Central memory CD8-positive, alpha-beta T cell (primary cell): ENCODE data around the gene TACR2.

Experiments
- ATAC-seq: fragments of 150-1000 bp; cut with Tn5 transposase; replicated peaks from 2 replicates; pipeline ENCODE4 v1.10.0; 2022; ENCODE audit warnings: mild to moderate bottlenecking, moderate FRiP score, moderate number of reproducible peaks; ENCODE audit not compliant: poor library complexity, severe bottlenecking; ENCODE audit errors: extremely low read depth
- DNase-seq, 2 donors: peaks; one replicate each; pipeline ENCODE4 v3.0.0; 2021; ENCODE audit warnings: low spot score in 2 of 2
- H3K27ac Mint-ChIP-seq: one replicate; pipeline ENCODE4 v1.8.0; 2022; ENCODE audit warnings: low read depth, mild to moderate bottlenecking, moderate library complexity, mixed read lengths
- H3K27me3 Mint-ChIP-seq: one replicate; pipeline ENCODE4 v1.8.0; 2022; ENCODE audit warnings: mixed read lengths
- H3K36me3 Mint-ChIP-seq: one replicate; pipeline ENCODE4 v1.8.0; 2022; ENCODE audit warnings: mild to moderate bottlenecking, moderate library complexity, mixed read lengths; ENCODE audit not compliant: insufficient read depth
- H3K4me1 Mint-ChIP-seq: one replicate; pipeline ENCODE4 v1.8.0; 2022; ENCODE audit warnings: mixed read lengths
- H3K4me3 Mint-ChIP-seq: one replicate; pipeline ENCODE4 v1.8.0; 2022; ENCODE audit warnings: mild to moderate bottlenecking, moderate library complexity, mixed read lengths
- H3K9me3 Mint-ChIP-seq: one replicate; pipeline ENCODE4 v1.8.0; 2022; ENCODE audit warnings: mixed read lengths

The TACR2 gene

DNA sequence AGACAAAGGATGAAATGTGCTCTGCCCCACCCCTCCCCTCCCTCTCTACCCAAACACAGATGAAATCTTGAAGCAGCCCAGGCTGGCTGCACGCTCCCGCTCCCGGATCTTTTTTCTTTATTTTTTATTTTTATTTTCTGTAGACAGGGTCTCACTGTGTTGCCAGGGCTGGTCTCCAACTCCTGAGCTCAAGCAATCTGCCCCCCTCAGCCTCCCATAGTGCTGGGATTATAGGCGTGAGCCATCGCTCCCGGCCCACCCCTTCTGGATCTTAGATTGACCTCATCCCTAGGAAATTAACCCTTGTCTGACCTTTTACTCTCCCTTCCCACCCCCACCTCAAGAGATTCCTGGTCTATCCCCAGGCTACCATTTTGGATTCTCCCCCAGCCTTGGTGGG, 14.3 kb downstream of the TACR2 start:
- Mint-ChIP-seq H3K27me3 (no peaks in the 10 kb centered on the region), H3K4me1 (peaks cover 6% of the 10 kb centered on the region), H3K9me3 (no peaks in the 10 kb centered on the region), H3K36me3 (peaks cover 21% of the 10 kb centered on the region), H3K27ac (peak overlapping the region; percentile 55), H3K4me3 (no peak overlapping the region)
- ATAC-seq = no peak
- no peak for DNase-seq

DNA sequence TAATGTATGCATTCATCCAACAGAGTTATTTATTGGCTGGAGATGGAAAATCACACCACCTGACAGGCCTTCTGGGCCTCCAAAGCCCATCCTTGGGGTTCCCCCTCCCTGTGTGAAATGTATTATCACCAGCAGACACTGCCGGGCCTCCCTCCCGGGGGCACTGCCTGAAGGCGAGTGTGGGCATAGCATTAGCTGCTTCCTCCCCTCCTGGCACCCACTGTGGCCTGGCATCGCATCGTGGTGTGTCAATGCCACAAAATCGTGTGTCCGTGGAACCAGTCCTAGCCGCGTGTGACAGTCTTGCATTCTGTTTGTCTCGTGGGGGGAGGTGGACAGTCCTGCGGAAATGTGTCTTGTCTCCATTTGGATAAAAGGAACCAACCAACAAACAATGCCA, 15.3 kb downstream of the TACR2 start:
- DNase-seq (no peak), ATAC-seq (no peak)
- peaks cover 2% of the 10 kb centered on the region for H3K4me1 Mint-ChIP-seq
- no peaks in the 10 kb centered on the region for H3K27me3 Mint-ChIP-seq
- H3K36me3 Mint-ChIP-seq = peaks cover 28% of the 10 kb centered on the region
- no peaks in the 10 kb centered on the region for H3K9me3 Mint-ChIP-seq
- no peak overlapping the region for H3K4me3 Mint-ChIP-seq
- no peak overlapping the region for H3K27ac Mint-ChIP-seq

GRCh38 chr10:69400936-69401335, 15.8 kb downstream of the TACR2 start:
- Mint-ChIP-seq H3K9me3 (no peaks in the 10 kb centered on the region), H3K4me3 (no peak overlapping the region), H3K4me1 (no peaks in the 10 kb centered on the region), H3K27me3 (no peaks in the 10 kb centered on the region), H3K27ac (no peak overlapping the region), H3K36me3 (peaks cover 28% of the 10 kb centered on the region)
- ATAC-seq (no peak), DNase-seq (no peak)

GRCh38 chr10:69398466-69398865, 18.3 kb downstream of the TACR2 start:
- peaks cover 34% of the 10 kb centered on the region for H3K36me3 Mint-ChIP-seq
- H3K4me1 Mint-ChIP-seq = no peaks in the 10 kb centered on the region
- DNase-seq = no peak
- no peaks in the 10 kb centered on the region for H3K27me3 Mint-ChIP-seq
- ATAC-seq = no peak
- no peaks in the 10 kb centered on the region for H3K9me3 Mint-ChIP-seq
- H3K27ac Mint-ChIP-seq = no peak overlapping the region
- no peak overlapping the region for H3K4me3 Mint-ChIP-seq

GRCh38 chr10:69397972-69398371, 18.7 kb downstream of the TACR2 start:
- no peaks in the 10 kb centered on the region for H3K4me1 Mint-ChIP-seq
- H3K4me3 Mint-ChIP-seq = no peak overlapping the region
- no peaks in the 10 kb centered on the region for H3K9me3 Mint-ChIP-seq
- no peak for DNase-seq
- peaks cover 33% of the 10 kb centered on the region for H3K36me3 Mint-ChIP-seq
- no peaks in the 10 kb centered on the region for H3K27me3 Mint-ChIP-seq
- ATAC-seq = no peak
- no peak overlapping the region for H3K27ac Mint-ChIP-seq

DNA sequence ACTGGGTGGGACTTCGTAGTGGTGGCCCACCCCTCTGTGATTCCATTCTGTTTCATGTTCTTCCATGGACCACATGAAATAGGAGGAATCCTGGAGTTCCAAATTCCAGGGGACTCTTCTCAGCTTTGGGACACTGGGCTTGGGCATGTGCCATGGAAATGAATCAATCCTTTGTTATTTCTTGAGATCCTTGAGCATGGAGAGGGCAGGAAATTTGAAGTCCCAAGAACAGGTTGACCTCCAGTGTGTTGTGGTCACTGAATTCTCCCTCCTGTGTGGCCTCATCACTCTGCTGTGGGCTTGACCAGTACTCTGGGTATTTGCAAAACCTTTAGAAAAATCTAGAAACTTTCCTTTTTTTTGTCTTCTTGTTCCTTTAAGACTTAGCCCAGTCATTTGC, 22.7 kb downstream of the TACR2 start:
- DNase-seq (no peak), ATAC-seq (no peak)
- H3K4me3 Mint-ChIP-seq = no peak overlapping the region
- H3K9me3 Mint-ChIP-seq = no peaks in the 10 kb centered on the region
- peaks cover 5% of the 10 kb centered on the region for H3K4me1 Mint-ChIP-seq
- H3K27me3 Mint-ChIP-seq = no peaks in the 10 kb centered on the region
- peaks cover 28% of the 10 kb centered on the region for H3K36me3 Mint-ChIP-seq
- H3K27ac Mint-ChIP-seq = no peak overlapping the region

GRCh38 chr10:69392481-69393000, 24.2 kb downstream of the TACR2 start:
- DNase-seq = peak; percentile 67 to 76
- peak overlapping the region; percentile 57 for H3K27ac Mint-ChIP-seq
- H3K4me1 Mint-ChIP-seq = peaks cover 5% of the 10 kb centered on the region
- H3K36me3 Mint-ChIP-seq = peaks cover 37% of the 10 kb centered on the region
- H3K9me3 Mint-ChIP-seq = no peaks in the 10 kb centered on the region
- H3K4me3 Mint-ChIP-seq = no peak overlapping the region
- no peaks in the 10 kb centered on the region for H3K27me3 Mint-ChIP-seq
- peak; percentile 90 for ATAC-seq

GRCh38 chr10:69391158-69391557, 25.6 kb downstream of the TACR2 start:
- Mint-ChIP-seq H3K9me3 (no peaks in the 10 kb centered on the region), H3K36me3 (peaks cover 37% of the 10 kb centered on the region)
- no peak for ATAC-seq

DNA sequence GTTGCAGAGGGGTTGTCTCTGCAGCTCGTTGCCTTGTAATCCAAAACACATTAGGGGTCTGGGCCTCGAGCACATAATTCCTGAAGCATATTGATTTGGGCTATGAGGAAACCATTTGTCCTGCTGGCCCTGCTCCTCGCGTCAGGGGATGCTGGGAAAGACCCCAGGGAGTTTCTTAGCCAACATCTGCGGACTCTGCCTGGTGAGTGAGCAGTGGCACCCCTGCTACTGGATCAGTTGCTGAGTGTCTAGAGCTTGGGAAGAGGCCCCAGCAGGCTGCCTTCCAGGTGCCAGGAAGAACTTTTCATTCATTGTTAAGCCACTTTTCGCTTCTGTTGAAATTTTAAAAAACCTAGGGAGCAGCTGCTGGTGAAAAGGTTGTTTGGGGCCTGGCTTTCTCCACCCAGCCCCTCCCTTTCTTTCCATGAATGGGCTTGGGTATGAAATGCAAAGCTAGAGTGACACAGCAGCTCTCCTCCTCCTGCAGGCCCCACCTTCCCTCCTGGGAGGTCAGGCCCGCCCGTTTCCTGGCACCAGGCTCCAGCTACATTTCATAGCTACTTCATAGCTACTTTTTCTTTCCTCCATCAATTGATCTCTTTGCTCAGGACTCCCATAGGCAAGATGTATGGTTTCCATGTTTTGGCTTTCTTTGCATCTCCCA, 26.8 kb downstream of the TACR2 start:
- DNase-seq = no peak
- Mint-ChIP-seq H3K27me3 (no peaks in the 10 kb centered on the region), H3K36me3 (peaks cover 43% of the 10 kb centered on the region), H3K4me3 (no peak overlapping the region), H3K4me1 (peaks cover 5% of the 10 kb centered on the region), H3K9me3 (no peaks in the 10 kb centered on the region), H3K27ac (peak overlapping the region; percentile 3)
- ATAC-seq = no peak

More at GRCh38 chr10:69391158-69391557, 25.6 kb downstream of the TACR2 start:
- Mint-ChIP-seq H3K27ac (no peak overlapping the region), H3K4me1 (peaks cover 5% of the 10 kb centered on the region), H3K27me3 (no peaks in the 10 kb centered on the region), H3K4me3 (no peak overlapping the region)
- no peak for DNase-seq

- Mint-ChIP-seq H3K27ac (no peak overlapping the region), H3K36me3 (peaks cover 49% of the 10 kb centered on the region), H3K27me3 (no peaks in the 10 kb centered on the region), H3K4me1 (peaks cover 5% of the 10 kb centered on the region), H3K4me3 (no peak overlapping the region), H3K9me3 (no peaks in the 10 kb centered on the region)
- ATAC-seq (no peak), DNase-seq (no peak)
Measured at GRCh38 chr10:69388488-69388887, 28.2 kb downstream of the TACR2 start.

DNA sequence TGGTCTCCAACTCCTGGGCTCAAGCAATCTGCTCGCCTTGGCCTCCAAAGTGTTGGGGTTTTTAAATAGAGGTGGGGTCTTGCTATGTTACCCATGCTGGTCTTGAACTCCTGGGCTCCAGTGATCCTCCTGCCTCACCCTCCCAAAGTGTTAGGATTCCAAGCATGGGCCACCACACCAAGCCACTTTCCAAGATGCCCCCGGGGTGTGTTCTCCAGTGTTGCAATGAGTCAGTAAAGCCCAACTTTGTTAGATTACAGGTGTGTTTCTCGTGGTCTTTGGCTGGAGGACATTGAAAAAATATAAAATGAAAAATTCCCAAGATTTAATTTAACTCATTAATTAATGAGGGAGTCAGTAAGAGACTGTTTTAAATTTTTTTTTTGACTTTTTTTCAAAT, 29.2 kb downstream of the TACR2 start:
- Mint-ChIP-seq H3K27me3 (no peaks in the 10 kb centered on the region), H3K4me1 (peaks cover 5% of the 10 kb centered on the region), H3K27ac (peak overlapping the region; percentile 25), H3K4me3 (no peak overlapping the region), H3K9me3 (no peaks in the 10 kb centered on the region), H3K36me3 (peaks cover 48% of the 10 kb centered on the region)
- ATAC-seq = no peak
- no peak for DNase-seq

- no peaks in the 10 kb centered on the region for H3K27me3 Mint-ChIP-seq
- peaks cover 5% of the 10 kb centered on the region for H3K4me1 Mint-ChIP-seq
- ATAC-seq (no peak), DNase-seq (no peak)
- H3K27ac Mint-ChIP-seq = no peak overlapping the region
- H3K9me3 Mint-ChIP-seq = no peaks in the 10 kb centered on the region
- H3K36me3 Mint-ChIP-seq = peaks cover 54% of the 10 kb centered on the region
- no peak overlapping the region for H3K4me3 Mint-ChIP-seq
Measured at GRCh38 chr10:69385454-69386350, 31.0 kb downstream of the TACR2 start.

- no peak for ATAC-seq
- no peaks in the 10 kb centered on the region for H3K4me1 Mint-ChIP-seq
- no peaks in the 10 kb centered on the region for H3K9me3 Mint-ChIP-seq
- H3K4me3 Mint-ChIP-seq = no peak overlapping the region
- H3K27ac Mint-ChIP-seq = no peak overlapping the region
- no peaks in the 10 kb centered on the region for H3K27me3 Mint-ChIP-seq
- H3K36me3 Mint-ChIP-seq = peaks cover 58% of the 10 kb centered on the region
- DNase-seq = no peak
Measured at GRCh38 chr10:69384320-69384719, 32.4 kb downstream of the TACR2 start.
